HEK293 (cell line): ENCODE data around the gene IL36B.

ENCODE experiments used
- CTCF ChIA-PET: fragments of 350-600 bp; formaldehyde crosslinking; extraction: SDS; loops from one replicate; lab custom pipeline; 2021; ENCODE audit warnings: antibody characterized with exemption; lab: Yijun Ruan, JAX
- POLR2A ChIA-PET: fragments of 300-600 bp; formaldehyde crosslinking; extraction: SDS; loops from one replicate; lab custom pipeline; 2020; ENCODE audit warnings: antibody characterized with exemption, inconsistent platforms; lab: Yijun Ruan, JAX
- H3K27ac ChIP-seq: fragments of 200-500 bp; sonication (Bioruptor generic); 2 replicates; pipeline ENCODE4 v1.5.1; 2014; ENCODE audit warnings: low read depth, low read length, control low read depth, inconsistent platforms; ENCODE audit errors: extremely low read depth
- H3K36me3 ChIP-seq, 2 experiments: fragments of 200-500 bp in 1 of 2; sonication (Bioruptor generic) in 1 of 2; 1 replicate in 1 of 2; 2 replicates in 1 of 2; pipeline ENCODE4 v1.5.1; 2014 to 2017; ENCODE audit warnings: inconsistent platforms in 2 of 2, low read length in 2 of 2; ENCODE audit not compliant: control insufficient read depth in 2 of 2, insufficient read depth in 1 of 2
- H3K4me1 ChIP-seq: fragments of 200-500 bp; sonication (Bioruptor generic); 2 replicates; pipeline ENCODE4 v1.5.1; 2014; ENCODE audit warnings: mild to moderate bottlenecking, low read length, inconsistent platforms; ENCODE audit not compliant: control insufficient read depth, insufficient read depth
- H3K4me3 ChIP-seq: 2 replicates; pipeline ENCODE4 v1.5.1; 2011; ENCODE audit warnings: low read depth, mild to moderate bottlenecking, control low read depth, low read length, moderate library complexity
- H3K9me3 ChIP-seq: fragments of 200-500 bp; sonication (Bioruptor generic); 2 replicates; pipeline ENCODE4 v1.5.1; 2014; ENCODE audit warnings: low read depth, low read length, inconsistent platforms; ENCODE audit not compliant: control insufficient read depth, insufficient read depth
- MEIS1 ChIP-seq: sonication (generic); formaldehyde crosslinking; IDR thresholded peaks from 2 replicates; pipeline ENCODE4 v1.8.1; 2022; ENCODE audit warnings: missing genetic modification reagents, mild to moderate bottlenecking, borderline replicate concordance
- MZF1 ChIP-seq: fragments of 450-650 bp; formaldehyde crosslinking; IDR thresholded peaks from 2 replicates; pipeline ENCODE4 v1.5.1; 2017; ENCODE audit warnings: missing biosample characterization, missing genetic modification characterization, borderline replicate concordance
- RBAK ChIP-seq: fragments of 450-650 bp; formaldehyde crosslinking; IDR thresholded peaks from 2 replicates; pipeline ENCODE4 v1.5.1; 2016; ENCODE audit warnings: missing biosample characterization, missing genetic modification characterization
- ZBTB8A ChIP-seq: fragments of 450-650 bp; formaldehyde crosslinking; IDR thresholded peaks from 2 replicates; pipeline ENCODE4 v1.5.1; 2016; ENCODE audit warnings: missing biosample characterization, missing genetic modification characterization
- ZNF121 ChIP-seq: fragments of 450-650 bp; formaldehyde crosslinking; IDR thresholded peaks from 2 replicates; pipeline ENCODE4 v1.5.1; 2016; ENCODE audit warnings: missing biosample characterization, missing genetic modification characterization
- ZNF16 ChIP-seq: fragments of 450-650 bp; formaldehyde crosslinking; IDR thresholded peaks from 2 replicates; pipeline ENCODE4 v1.5.1; 2016; ENCODE audit warnings: low read depth, missing biosample characterization, missing genetic modification characterization
- ZNF169 ChIP-seq: fragments of 450-650 bp; formaldehyde crosslinking; IDR thresholded peaks from 2 replicates; pipeline ENCODE4 v1.5.1; 2016; ENCODE audit warnings: missing biosample characterization, missing genetic modification characterization
- ZNF366 ChIP-seq: fragments of 450-650 bp; formaldehyde crosslinking; conservative IDR thresholded peaks from 2 replicates; pipeline ENCODE4 v1.5.1; 2016; ENCODE audit warnings: missing biosample characterization, missing genetic modification characterization
- ZNF561 ChIP-seq: fragments of 450-650 bp; IDR thresholded peaks from 2 replicates; pipeline ENCODE4 v1.5.1; 2018; ENCODE audit warnings: missing biosample characterization, missing genetic modification characterization, borderline replicate concordance
- ZNF701 ChIP-seq: fragments of 450-650 bp; formaldehyde crosslinking; IDR thresholded peaks from 2 replicates; pipeline ENCODE4 v1.5.1; 2016; ENCODE audit warnings: missing biosample characterization, missing genetic modification characterization
- ZNF768 ChIP-seq: fragments of 450-650 bp; formaldehyde crosslinking; IDR thresholded peaks from 2 replicates; pipeline ENCODE4 v1.5.1; 2018; ENCODE audit warnings: missing biosample characterization, mild to moderate bottlenecking, missing genetic modification characterization
- ZNF776 ChIP-seq: fragments of 450-650 bp; formaldehyde crosslinking; IDR thresholded peaks from 2 replicates; pipeline ENCODE4 v1.5.0; 2017; ENCODE audit warnings: missing biosample characterization, missing genetic modification characterization, borderline replicate concordance
- ZNF837 ChIP-seq: fragments of 450-650 bp; formaldehyde crosslinking; IDR thresholded peaks from 2 replicates; pipeline ENCODE4 v1.5.1; 2016; ENCODE audit warnings: missing biosample characterization, missing genetic modification characterization
- ZNF843 ChIP-seq: fragments of 450-650 bp; formaldehyde crosslinking; IDR thresholded peaks from 2 replicates; pipeline ENCODE4 v1.5.1; 2016; ENCODE audit warnings: missing biosample characterization, missing genetic modification characterization
- TF ChIP-seq, protein P1 (sequence below): fragments of 450-650 bp; formaldehyde crosslinking; IDR thresholded peaks from 2 replicates; pipeline ENCODE4 v1.5.1; 2016; ENCODE audit warnings: missing biosample characterization, missing genetic modification characterization
- TF ChIP-seq, protein P2 (sequence below): fragments of 450-650 bp; formaldehyde crosslinking; IDR thresholded peaks from 2 replicates; pipeline ENCODE4 v1.5.1; 2017; ENCODE audit warnings: missing biosample characterization, missing genetic modification characterization
- TF ChIP-seq, protein P3 (sequence below): fragments of 450-650 bp; formaldehyde crosslinking; IDR thresholded peaks from 2 replicates; pipeline ENCODE4 v1.5.1; 2016; ENCODE audit warnings: missing biosample characterization, missing genetic modification characterization
- TF ChIP-seq, protein P4 (sequence below): sonication (generic); formaldehyde crosslinking; IDR thresholded peaks from 2 replicates; pipeline ENCODE4 v1.8.1; 2022; ENCODE audit warnings: mild to moderate bottlenecking, moderate library complexity, missing genetic modification reagents
- TF ChIP-seq, protein P5 (sequence below): fragments of 450-650 bp; formaldehyde crosslinking; IDR thresholded peaks from 2 replicates; pipeline ENCODE4 v1.5.1; 2016; ENCODE audit warnings: missing biosample characterization, missing genetic modification characterization

Gene IL36B

DNA sequence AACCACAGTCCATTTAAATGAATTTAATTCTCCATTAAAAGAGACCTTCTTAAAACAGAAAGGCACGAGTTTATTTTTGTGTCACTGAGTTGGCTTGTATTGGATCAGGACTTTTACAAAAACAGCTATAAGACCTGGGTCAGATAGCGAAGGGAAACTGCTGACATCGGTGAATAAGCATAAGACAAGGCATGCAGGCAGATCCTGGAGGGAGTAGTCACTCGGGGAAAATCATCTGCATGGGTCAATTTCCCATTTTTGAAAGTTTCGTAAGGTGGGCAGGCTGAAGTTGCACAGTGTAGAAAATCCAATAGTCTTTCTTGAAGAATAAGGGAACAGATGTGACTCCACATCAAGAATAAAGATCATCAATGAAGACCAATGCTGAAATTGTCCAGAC is 12.9 kb downstream of the IL36B start:
- no peaks in the 10 kb centered on the region for H3K4me1 ChIP-seq
- no peaks in the 10 kb centered on the region for H3K36me3 ChIP-seq
- ChIA-PET POLR2A (no interaction called here), CTCF (interaction anchor here (0.6 kb wide), 1 partner anchor 356 kb away, joined by 5 read pairs; no protein-coding TSS in a partner anchor)
- H3K9me3 ChIP-seq, result no peaks in the 10 kb centered on the region
- H3K27ac ChIP-seq, result no peak overlapping the region
- no peak overlapping the region for H3K4me3 ChIP-seq
- TF ChIP-seq, protein P1, sequence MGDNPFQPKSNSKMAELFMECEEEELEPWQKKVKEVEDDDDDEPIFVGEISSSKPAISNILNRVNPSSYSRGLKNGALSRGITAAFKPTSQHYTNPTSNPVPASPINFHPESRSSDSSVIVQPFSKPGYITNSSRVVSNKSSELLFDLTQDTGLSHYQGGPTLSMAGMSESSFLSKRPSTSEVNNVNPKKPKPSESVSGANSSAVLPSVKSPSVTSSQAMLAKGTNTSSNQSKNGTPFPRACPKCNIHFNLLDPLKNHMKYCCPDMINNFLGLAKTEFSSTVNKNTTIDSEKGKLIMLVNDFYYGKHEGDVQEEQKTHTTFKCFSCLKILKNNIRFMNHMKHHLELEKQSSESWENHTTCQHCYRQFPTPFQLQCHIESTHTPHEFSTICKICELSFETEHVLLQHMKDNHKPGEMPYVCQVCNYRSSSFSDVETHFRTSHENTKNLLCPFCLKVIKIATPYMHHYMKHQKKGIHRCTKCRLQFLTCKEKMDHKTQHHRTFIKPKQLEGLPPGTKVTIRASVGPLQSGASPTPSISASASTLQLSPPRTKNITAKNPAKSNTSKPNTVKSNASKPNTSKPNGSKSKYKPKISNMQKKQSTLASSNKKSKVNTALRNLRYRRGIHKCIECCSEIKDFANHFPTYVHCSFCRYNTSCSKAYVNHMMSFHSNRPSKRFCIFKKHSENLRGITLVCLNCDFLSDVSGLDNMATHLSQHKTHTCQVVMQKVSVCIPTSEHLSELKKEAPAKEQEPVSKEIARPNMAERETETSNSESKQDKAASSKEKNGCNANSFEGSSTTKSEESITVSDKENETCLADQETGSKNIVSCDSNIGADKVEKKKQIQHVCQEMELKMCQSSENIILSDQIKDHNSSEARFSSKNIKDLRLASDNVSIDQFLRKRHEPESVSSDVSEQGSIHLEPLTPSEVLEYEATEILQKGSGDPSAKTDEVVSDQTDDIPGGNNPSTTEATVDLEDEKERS (tag by site-specific recombination), result no peak
- TF ChIP-seq, protein P2, sequence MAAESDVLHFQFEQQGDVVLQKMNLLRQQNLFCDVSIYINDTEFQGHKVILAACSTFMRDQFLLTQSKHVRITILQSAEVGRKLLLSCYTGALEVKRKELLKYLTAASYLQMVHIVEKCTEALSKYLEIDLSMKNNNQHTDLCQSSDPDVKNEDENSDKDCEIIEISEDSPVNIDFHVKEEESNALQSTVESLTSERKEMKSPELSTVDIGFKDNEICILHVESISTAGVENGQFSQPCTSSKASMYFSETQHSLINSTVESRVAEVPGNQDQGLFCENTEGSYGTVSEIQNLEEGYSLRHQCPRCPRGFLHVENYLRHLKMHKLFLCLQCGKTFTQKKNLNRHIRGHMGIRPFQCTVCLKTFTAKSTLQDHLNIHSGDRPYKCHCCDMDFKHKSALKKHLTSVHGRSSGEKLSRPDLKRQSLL (tag by site-specific recombination), result no peak
- TF ChIP-seq ZNF169 (tag by site-specific recombination), result no peak
- no peak for TF ChIP-seq ZNF837 (tag by site-specific recombination)
- TF ChIP-seq, protein P3, sequence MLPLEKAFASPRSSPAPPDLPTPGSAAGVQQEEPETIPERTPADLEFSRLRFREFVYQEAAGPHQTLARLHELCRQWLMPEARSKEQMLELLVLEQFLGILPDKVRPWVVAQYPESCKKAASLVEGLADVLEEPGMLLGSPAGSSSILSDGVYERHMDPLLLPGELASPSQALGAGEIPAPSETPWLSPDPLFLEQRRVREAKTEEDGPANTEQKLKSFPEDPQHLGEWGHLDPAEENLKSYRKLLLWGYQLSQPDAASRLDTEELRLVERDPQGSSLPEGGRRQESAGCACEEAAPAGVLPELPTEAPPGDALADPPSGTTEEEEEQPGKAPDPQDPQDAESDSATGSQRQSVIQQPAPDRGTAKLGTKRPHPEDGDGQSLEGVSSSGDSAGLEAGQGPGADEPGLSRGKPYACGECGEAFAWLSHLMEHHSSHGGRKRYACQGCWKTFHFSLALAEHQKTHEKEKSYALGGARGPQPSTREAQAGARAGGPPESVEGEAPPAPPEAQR, result no peak
- TF ChIP-seq ZNF701 (tag by site-specific recombination), result no peak
- no peak for TF ChIP-seq ZNF366 (tag by site-specific recombination)
- TF ChIP-seq RBAK (tag by site-specific recombination), result no peak

DNA sequence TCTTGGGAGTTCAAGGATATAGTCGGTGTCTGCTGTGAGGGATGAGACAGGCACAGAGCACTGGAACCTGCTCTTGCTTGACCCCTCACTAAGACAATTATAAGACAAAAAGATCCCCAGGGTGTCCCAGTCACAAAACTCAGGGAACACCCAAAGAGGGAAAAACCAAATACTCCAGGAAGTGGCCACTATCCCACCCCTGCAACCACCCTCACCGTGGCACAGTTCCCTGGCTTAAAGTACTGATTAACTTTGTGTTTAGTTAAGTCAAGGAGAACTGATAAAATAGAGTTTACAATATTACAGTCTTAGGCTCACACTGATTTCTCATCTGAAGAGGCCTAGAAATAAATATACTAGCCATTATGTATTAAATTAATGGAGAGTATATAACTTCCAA is 13.5 kb downstream of the IL36B start:
- H3K4me3 ChIP-seq, result no peak overlapping the region
- ChIA-PET CTCF (no interaction called here), POLR2A (no interaction called here)
- no peaks in the 10 kb centered on the region for H3K4me1 ChIP-seq
- no peak overlapping the region for H3K27ac ChIP-seq
- no peaks in the 10 kb centered on the region for H3K36me3 ChIP-seq
- no peaks in the 10 kb centered on the region for H3K9me3 ChIP-seq
- TF ChIP-seq ZNF16 (tag by site-specific recombination), result no peak
- TF ChIP-seq, protein P4, sequence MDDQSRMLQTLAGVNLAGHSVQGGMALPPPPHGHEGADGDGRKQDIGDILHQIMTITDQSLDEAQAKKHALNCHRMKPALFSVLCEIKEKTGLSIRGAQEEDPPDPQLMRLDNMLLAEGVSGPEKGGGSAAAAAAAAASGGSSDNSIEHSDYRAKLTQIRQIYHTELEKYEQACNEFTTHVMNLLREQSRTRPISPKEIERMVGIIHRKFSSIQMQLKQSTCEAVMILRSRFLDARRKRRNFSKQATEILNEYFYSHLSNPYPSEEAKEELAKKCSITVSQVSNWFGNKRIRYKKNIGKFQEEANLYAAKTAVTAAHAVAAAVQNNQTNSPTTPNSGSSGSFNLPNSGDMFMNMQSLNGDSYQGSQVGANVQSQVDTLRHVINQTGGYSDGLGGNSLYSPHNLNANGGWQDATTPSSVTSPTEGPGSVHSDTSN, result no peak
- TF ChIP-seq ZNF843 (tag by site-specific recombination), result no peak
- no peak for TF ChIP-seq ZNF768 (tag by site-specific recombination)
- no peak for TF ChIP-seq ZNF776
- no peak for TF ChIP-seq MZF1
- no peak for TF ChIP-seq MEIS1
- no peak for TF ChIP-seq ZNF561
- TF ChIP-seq, protein P5, sequence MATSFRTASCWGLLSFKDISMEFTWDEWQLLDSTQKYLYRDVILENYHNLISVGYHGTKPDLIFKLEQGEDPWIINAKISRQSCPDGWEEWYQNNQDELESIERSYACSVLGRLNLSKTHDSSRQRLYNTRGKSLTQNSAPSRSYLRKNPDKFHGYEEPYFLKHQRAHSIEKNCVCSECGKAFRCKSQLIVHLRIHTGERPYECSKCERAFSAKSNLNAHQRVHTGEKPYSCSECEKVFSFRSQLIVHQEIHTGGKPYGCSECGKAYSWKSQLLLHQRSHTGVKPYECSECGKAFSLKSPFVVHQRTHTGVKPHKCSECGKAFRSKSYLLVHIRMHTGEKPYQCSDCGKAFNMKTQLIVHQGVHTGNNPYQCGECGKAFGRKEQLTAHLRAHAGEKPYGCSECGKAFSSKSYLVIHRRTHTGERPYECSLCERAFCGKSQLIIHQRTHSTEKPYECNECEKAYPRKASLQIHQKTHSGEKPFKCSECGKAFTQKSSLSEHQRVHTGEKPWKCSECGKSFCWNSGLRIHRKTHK, result no peak
- no peak for TF ChIP-seq ZBTB8A (tag by site-specific recombination)
- no peak for TF ChIP-seq ZNF121 (tag by site-specific recombination)
